Stimulated activated CD4-positive, alpha-beta T cell treated with anti-CD3 and anti-CD28 coated beads, Interleukin-4, amount 100 ng/mL, for 48 hours (primary cell): ENCODE measurements around the gene PRTFDC1.
"Not testable (repeated sequence)": the region's sequence is repeated elsewhere in the genome, so short reads cannot be mapped to it uniquely, and the experiment has no call there.

ENCODE experiments used
- DNase-seq, 2 donors: peaks; one replicate each; pipeline ENCODE4 v3.0.0-alpha.2; 2020; ENCODE audit warnings: low read depth in 2 of 2

The PRTFDC1 gene

GRCh38 chr10:24844742-24845141 lies 107.7 kb downstream of the PRTFDC1 start:
- no peak for DNase-seq

GRCh38 chr10:24843256-24843655 lies 109.2 kb downstream of the PRTFDC1 start:
- no peak for DNase-seq

GRCh38 chr10:24842856-24843255 lies 109.5 kb downstream of the PRTFDC1 start:
- no peak for DNase-seq

GRCh38 chr10:24841530-24841929 lies 110.9 kb downstream of the PRTFDC1 start:
- no peak for DNase-seq

- no peak for DNase-seq
These were observed 111.6 kb downstream of the PRTFDC1 start for GRCh38 chr10:24840784-24841183.

GRCh38 chr10:24837781-24838180 lies 114.6 kb downstream of the PRTFDC1 start:
- DNase-seq = not testable (repeated sequence)

- DNase-seq = no peak
These were observed 117.5 kb downstream of the PRTFDC1 start for GRCh38 chr10:24834869-24835268.

- no peak for DNase-seq
These were observed 126.4 kb downstream of the PRTFDC1 start for GRCh38 chr10:24826009-24826408.

GRCh38 chr10:24825551-24825950 lies 126.9 kb downstream of the PRTFDC1 start:
- no peak for DNase-seq

GRCh38 chr10:24824536-24824935 lies 127.9 kb downstream of the PRTFDC1 start:
- no peak for DNase-seq

GRCh38 chr10:24824124-24824523 lies 128.3 kb downstream of the PRTFDC1 start:
- peak in 1 of 2 donors; percentile 4 for DNase-seq

GRCh38 chr10:24822590-24822989 lies 129.8 kb downstream of the PRTFDC1 start:
- peak in 1 of 2 donors; percentile 23 for DNase-seq

- DNase-seq = peak in 1 of 2 donors; percentile 9
These were observed 130.4 kb downstream of the PRTFDC1 start for GRCh38 chr10:24821986-24822385.

GRCh38 chr10:24816868-24817396 lies 135.5 kb downstream of the PRTFDC1 start:
- DNase-seq = no peak

GRCh38 chr10:24814568-24815313 lies 137.7 kb downstream of the PRTFDC1 start:
- no peak for DNase-seq

- no peak for DNase-seq
These were observed 138.6 kb downstream of the PRTFDC1 start for GRCh38 chr10:24813856-24814255.

GRCh38 chr10:24806262-24806661 lies 146.1 kb downstream of the PRTFDC1 start:
- DNase-seq = no peak

- no peak for DNase-seq
These were observed 147.4 kb downstream of the PRTFDC1 start for GRCh38 chr10:24804956-24805355.

GRCh38 chr10:24804392-24804791 lies 148.0 kb downstream of the PRTFDC1 start:
- DNase-seq = no peak

- DNase-seq = no peak
These were observed 150.0 kb downstream of the PRTFDC1 start for GRCh38 chr10:24802378-24802777.

- DNase-seq = no peak
These were observed 151.5 kb downstream of the PRTFDC1 start for GRCh38 chr10:24800861-24801260.
